ENCODE data around the gene PDE4D.

DNA sequence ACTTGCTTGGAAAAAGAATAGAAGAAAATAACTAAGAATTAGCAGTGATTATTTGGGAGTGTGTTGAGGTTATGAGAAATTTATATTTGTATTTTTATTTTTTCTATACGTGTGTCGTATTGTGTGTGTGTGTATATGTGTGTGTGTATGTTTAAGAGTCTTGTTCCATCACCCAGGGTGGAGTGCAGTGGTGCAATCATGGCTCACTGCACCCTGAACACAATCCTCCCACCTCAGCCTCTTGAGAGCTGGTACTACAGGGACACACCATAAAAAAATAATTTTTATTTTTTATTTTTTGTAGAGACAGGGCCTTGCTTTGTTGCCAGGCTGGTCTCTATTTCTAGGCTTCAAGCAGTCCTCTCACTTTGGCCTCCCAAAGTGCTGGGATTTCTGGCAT lies 643.8 kb downstream of the PDE4D start:
- TF ChIP-seq YY1 (IDR thresholded peaks at IDR 0.05; ENCODE audit: insufficient read depth, insufficient read length) (no peak), ZNF274 (IDR thresholded peaks at IDR 0.05; ENCODE audit: low read depth, low read length) (no peak)

Data from NT2/D1 (cell line).